ENCODE results near the gene GSN. TPM values are rescaled to one million over a fixed set of nuclear protein-coding genes. Genes with fewer than 3 reads are reported as not detected.
A peak's percentile ranks its signal among the peaks of the same experiment; 100 is the strongest.

The GSN gene
- total RNA-seq, 2 experiments from 2014 or later: 1.7 to 1.8 TPM

DNA sequence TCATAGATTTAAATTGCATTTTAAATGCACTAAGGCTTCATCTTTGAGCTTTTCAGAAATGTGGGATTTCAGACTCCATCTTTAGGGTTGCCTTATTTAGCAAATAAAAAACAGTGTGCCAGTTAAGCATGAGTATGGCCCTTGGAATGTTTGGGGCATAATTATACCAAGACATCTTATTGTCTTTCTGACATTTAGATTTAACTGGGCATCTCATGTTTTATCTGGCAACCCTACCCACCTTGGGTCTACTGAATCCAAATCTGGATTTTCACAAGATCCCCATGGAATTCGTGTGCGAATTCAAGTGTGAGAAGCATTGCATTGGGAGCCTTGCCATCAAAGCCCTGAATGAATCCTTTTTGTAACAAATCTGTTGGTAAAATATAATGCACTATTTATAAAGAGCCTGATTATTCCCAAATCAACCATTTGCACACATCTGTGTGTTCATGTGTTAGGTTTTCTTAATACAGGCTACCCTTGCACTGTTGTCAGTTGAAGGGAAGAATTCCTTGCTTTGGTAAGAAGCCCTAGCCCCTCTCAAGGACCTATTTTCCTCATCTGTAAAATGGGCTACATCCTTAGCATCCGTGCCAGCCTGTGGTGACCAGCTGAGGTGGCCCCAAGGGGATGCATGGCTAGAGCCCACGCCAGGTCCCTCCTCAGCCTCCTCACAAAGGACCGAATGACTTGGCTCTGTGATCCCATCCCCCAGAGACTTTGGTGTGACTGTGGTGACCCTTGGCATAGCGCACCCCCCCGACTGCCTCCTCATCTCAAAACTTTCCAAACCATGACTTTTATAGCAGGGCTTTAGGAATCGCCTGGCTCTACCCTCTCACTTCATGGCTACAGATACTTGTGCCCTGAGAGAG, 8.1 kb downstream of the GSN start:
- no peaks in the 10 kb centered on the region for H3K9me3 Mint-ChIP-seq
- no peak overlapping the region for H3K27ac Mint-ChIP-seq
- DNase-seq: no peak
- no peaks in the 10 kb centered on the region for H3K27me3 Mint-ChIP-seq
- peaks cover 3% of the 10 kb centered on the region for H3K4me1 Mint-ChIP-seq
- no peak overlapping the region for H3K4me3 Mint-ChIP-seq
- H3K36me3 Mint-ChIP-seq: no peaks in the 10 kb centered on the region

DNA sequence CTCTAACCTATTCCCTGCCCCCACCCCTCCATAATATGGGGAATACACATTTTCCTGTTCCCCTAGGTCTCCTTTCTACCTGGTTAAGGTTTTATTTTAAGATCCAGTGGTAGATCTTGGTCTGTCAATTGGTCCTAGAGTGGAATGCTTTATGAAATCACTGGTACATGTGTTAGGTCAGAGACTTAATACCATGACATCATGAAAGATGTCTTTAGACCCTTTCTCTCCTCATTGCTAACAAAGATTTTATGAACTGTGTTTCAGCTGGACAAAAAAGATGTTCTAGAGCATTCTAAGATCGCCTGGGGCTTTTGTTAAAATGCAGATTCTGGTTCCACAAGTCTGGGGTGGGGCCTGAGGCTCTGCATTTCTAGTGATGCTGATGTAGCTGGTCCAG, 9.1 kb downstream of the GSN start:
- Mint-ChIP-seq H3K36me3 (no peaks in the 10 kb centered on the region), H3K4me1 (peaks cover 3% of the 10 kb centered on the region), H3K9me3 (no peaks in the 10 kb centered on the region), H3K4me3 (no peak overlapping the region), H3K27ac (no peak overlapping the region), H3K27me3 (no peaks in the 10 kb centered on the region)
- no peak for DNase-seq

DNA sequence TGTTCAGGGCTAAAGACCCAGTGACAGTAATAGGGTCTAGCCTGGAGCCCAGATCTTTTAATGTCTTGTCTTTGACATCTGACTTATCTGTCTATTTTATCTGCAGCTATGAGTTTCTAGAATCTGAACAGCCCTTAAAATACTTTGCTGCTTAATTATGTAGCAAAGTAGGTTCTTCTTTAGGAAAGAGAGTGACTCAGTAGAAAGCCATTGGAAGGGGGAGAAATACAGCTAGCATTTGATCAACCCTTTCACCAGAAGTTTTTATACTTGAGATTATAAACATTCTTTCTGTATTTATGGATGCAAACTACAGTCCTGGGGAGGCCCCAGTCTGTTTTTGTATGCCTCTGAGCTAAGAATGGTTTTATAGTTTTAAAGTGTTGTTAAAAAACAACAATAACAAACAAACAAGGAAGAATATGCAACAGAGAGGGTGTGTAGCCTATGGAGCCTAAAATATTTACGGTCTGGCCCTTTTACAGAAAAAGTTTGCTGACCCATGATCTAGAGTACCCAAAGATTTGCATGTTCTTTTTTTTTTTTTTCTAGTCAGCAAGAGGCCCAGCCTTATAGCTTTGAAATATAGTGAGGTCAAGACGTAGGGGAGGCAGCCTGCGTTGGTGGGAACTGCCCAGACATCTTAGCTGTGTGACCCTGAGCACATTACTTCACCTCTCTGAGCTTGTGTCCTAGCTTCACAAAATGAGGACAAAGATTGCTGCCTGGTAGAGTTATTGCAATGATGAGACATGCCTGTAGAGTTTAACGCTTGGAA, 9.7 kb downstream of the GSN start:
- no peak overlapping the region for H3K4me3 Mint-ChIP-seq
- H3K36me3 Mint-ChIP-seq: no peaks in the 10 kb centered on the region
- DNase-seq: no peak
- no peak overlapping the region for H3K27ac Mint-ChIP-seq
- no peaks in the 10 kb centered on the region for H3K27me3 Mint-ChIP-seq
- peaks cover 3% of the 10 kb centered on the region for H3K4me1 Mint-ChIP-seq
- H3K9me3 Mint-ChIP-seq: no peaks in the 10 kb centered on the region

DNA sequence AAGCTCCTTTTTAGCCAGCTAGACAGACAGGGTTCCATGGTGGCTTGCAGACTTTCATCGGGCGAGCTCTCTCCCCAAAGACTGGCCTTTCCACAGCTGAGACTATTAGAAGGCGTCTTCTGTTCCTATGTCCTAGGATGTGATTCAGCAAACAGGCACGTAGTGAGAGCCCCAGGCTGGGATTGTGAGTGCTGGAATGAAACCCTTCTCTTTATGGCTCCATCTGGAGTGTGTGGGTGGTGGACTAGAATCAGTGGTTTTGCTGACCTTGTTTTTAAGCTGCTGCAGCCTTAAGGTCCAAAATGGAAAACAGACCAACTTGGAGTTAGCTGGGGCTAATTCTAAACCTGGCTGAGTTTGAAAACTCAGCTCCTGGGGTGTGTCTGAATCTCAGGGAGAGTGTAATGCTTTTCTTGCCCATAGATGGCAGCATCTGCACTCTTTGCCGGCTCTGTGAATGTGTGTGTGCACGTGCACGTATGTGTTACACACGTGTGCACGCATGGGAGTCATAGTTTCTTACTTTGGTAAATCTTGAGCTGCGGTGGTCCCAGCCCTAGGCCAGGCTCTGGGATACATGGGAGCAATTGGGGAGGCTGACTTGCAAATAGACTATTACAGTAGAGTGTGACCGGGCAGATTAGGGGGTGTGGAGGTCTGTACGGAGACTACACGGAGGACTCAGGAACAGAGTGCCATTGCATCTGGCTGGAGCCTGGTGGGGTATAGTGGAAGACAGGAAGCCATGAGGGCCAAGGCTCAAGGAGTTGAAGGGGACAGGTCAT, 10.7 kb downstream of the GSN start:
- no peaks in the 10 kb centered on the region for H3K9me3 Mint-ChIP-seq
- no peak overlapping the region for H3K4me3 Mint-ChIP-seq
- H3K36me3 Mint-ChIP-seq: no peaks in the 10 kb centered on the region
- H3K27me3 Mint-ChIP-seq: no peaks in the 10 kb centered on the region
- peak; percentile 42 for DNase-seq
- H3K4me1 Mint-ChIP-seq: peaks cover 3% of the 10 kb centered on the region
- H3K27ac Mint-ChIP-seq: no peak overlapping the region

GRCh38 chr9:121279776-121280388, 11.9 kb downstream of the GSN start:
- H3K27ac Mint-ChIP-seq: no peak overlapping the region
- DNase-seq: no peak
- no peaks in the 10 kb centered on the region for H3K27me3 Mint-ChIP-seq
- no peak overlapping the region for H3K4me3 Mint-ChIP-seq
- no peaks in the 10 kb centered on the region for H3K36me3 Mint-ChIP-seq
- H3K9me3 Mint-ChIP-seq: no peaks in the 10 kb centered on the region
- peaks cover 3% of the 10 kb centered on the region for H3K4me1 Mint-ChIP-seq

GRCh38 chr9:121280715-121281613, 13.0 kb downstream of the GSN start:
- Mint-ChIP-seq H3K4me3 (no peak overlapping the region), H3K27me3 (no peaks in the 10 kb centered on the region), H3K9me3 (no peaks in the 10 kb centered on the region), H3K36me3 (no peaks in the 10 kb centered on the region), H3K27ac (no peak overlapping the region), H3K4me1 (peaks cover 7% of the 10 kb centered on the region)
- no peak for DNase-seq

GRCh38 chr9:121281614-121282276, 13.8 kb downstream of the GSN start:
- no peak for DNase-seq
- Mint-ChIP-seq H3K27ac (no peak overlapping the region), H3K36me3 (no peaks in the 10 kb centered on the region), H3K27me3 (no peaks in the 10 kb centered on the region), H3K9me3 (no peaks in the 10 kb centered on the region), H3K4me1 (peaks cover 13% of the 10 kb centered on the region), H3K4me3 (no peak overlapping the region)

- H3K27me3 Mint-ChIP-seq: no peaks in the 10 kb centered on the region
- H3K27ac Mint-ChIP-seq: no peak overlapping the region
- no peak for DNase-seq
- H3K4me1 Mint-ChIP-seq: peaks cover 16% of the 10 kb centered on the region
- H3K9me3 Mint-ChIP-seq: no peaks in the 10 kb centered on the region
- no peaks in the 10 kb centered on the region for H3K36me3 Mint-ChIP-seq
- no peak overlapping the region for H3K4me3 Mint-ChIP-seq
Observed at GRCh38 chr9:121282277-121283079, 14.5 kb downstream of the GSN start.

- Mint-ChIP-seq H3K36me3 (no peaks in the 10 kb centered on the region), H3K27me3 (no peaks in the 10 kb centered on the region)
Observed at GRCh38 chr9:121283080-121283398, 15.1 kb downstream of the GSN start.

GRCh38 chr9:121283856-121284732, 16.1 kb downstream of the GSN start:
- no peak overlapping the region for H3K4me3 Mint-ChIP-seq
- H3K9me3 Mint-ChIP-seq: no peaks in the 10 kb centered on the region
- H3K36me3 Mint-ChIP-seq: no peaks in the 10 kb centered on the region
- H3K27ac Mint-ChIP-seq: no peak overlapping the region
- peaks cover 13% of the 10 kb centered on the region for H3K4me1 Mint-ChIP-seq
- DNase-seq: no peak
- H3K27me3 Mint-ChIP-seq: no peaks in the 10 kb centered on the region

More at GRCh38 chr9:121283080-121283398, 15.1 kb downstream of the GSN start:
- Mint-ChIP-seq H3K27ac (no peak overlapping the region), H3K4me3 (no peak overlapping the region), H3K9me3 (no peaks in the 10 kb centered on the region), H3K4me1 (peaks cover 16% of the 10 kb centered on the region)
- no peak for DNase-seq

- Mint-ChIP-seq H3K4me1 (peaks cover 13% of the 10 kb centered on the region), H3K36me3 (no peaks in the 10 kb centered on the region), H3K27ac (no peak overlapping the region), H3K4me3 (no peak overlapping the region), H3K9me3 (no peaks in the 10 kb centered on the region), H3K27me3 (no peaks in the 10 kb centered on the region)
- DNase-seq: no peak
Observed at GRCh38 chr9:121284733-121285451, 16.9 kb downstream of the GSN start.
